ENCODE results near the gene PMS1.
"Not testable (repeated sequence)": the region's sequence is repeated elsewhere in the genome, so short reads cannot be mapped to it uniquely, and the experiment has no call there.

The PMS1 gene

GRCh38 chr2:189866296-189866695 is 82.0 kb downstream of the PMS1 start:
- no peak for ATAC-seq

- ATAC-seq, result no peak
Measured at GRCh38 chr2:189868896-189869295, 84.6 kb downstream of the PMS1 start.

GRCh38 chr2:189870381-189871085 is 86.3 kb downstream of the PMS1 start:
- no peak for ATAC-seq

GRCh38 chr2:189873696-189874095 is 89.4 kb downstream of the PMS1 start:
- ATAC-seq, result no peak

GRCh38 chr2:189874586-189875320 is 90.5 kb downstream of the PMS1 start:
- ATAC-seq, result peak; percentile 36 to 58

- no peak for ATAC-seq
Measured at GRCh38 chr2:189876271-189876670, 92.0 kb downstream of the PMS1 start.

- no peak for ATAC-seq
Measured at GRCh38 chr2:189879716-189880081, 95.4 kb downstream of the PMS1 start.

GRCh38 chr2:189880429-189880828 is 96.2 kb downstream of the PMS1 start:
- no peak for ATAC-seq

GRCh38 chr2:189880832-189881492 is 96.7 kb downstream of the PMS1 start:
- ATAC-seq, result no peak

- no peak for ATAC-seq
Measured at GRCh38 chr2:189885368-189885767, 101.1 kb downstream of the PMS1 start.

GRCh38 chr2:189892546-189893294 is 108.5 kb downstream of the PMS1 start:
- ATAC-seq, result not testable (repeated sequence)

- no peak for ATAC-seq
Measured at GRCh38 chr2:189896809-189897208, 112.6 kb downstream of the PMS1 start.

- no peak for ATAC-seq
Measured at GRCh38 chr2:189899101-189899500, 114.9 kb downstream of the PMS1 start.

- ATAC-seq, result no peak
Measured at GRCh38 chr2:189900726-189901125, 116.5 kb downstream of the PMS1 start.

GRCh38 chr2:189901664-189902063 is 117.4 kb downstream of the PMS1 start:
- ATAC-seq, result no peak

- no peak for ATAC-seq
Measured at GRCh38 chr2:189913821-189914220, 129.6 kb downstream of the PMS1 start.

GRCh38 chr2:189916651-189917050 is 132.4 kb downstream of the PMS1 start:
- ATAC-seq, result no peak
